HepG2 (cell line): ENCODE results near the gene GNG12. TPM values are rescaled to one million over a fixed set of nuclear protein-coding genes. Genes with fewer than 3 reads are reported as not detected.

Source experiments
- ATAC-seq: fragments of 200-7000 bp; cut with Tn5 transposase; 3 replicates; pipeline ENCODE4 v1.9.1; 2020; ENCODE audit warnings: mild to moderate bottlenecking, moderate library complexity
- BruUV-seq: library from RNA; stranded (reverse); fragments of 400-500 nt; replicated peaks from 2 replicates; lab custom pipeline; 2021; lab: Mats Ljungman, UMichigan
- CTCF ChIA-PET: fragments of 300-600 bp; formaldehyde crosslinking; extraction: SDS; loops from one replicate; lab custom pipeline; 2021; ENCODE audit warnings: low total read pairs, inconsistent platforms, low intra/inter-chr PET ratio; lab: Yijun Ruan, JAX
- POLR2A ChIA-PET: fragments of 350-600 bp; sonication (Branson Sonifier 250); formaldehyde crosslinking; loops from one replicate; lab custom pipeline; 2020; ENCODE audit warnings: antibody characterized with exemption, inconsistent platforms; lab: Yijun Ruan, JAX
- DNase-seq: peaks from one replicate; pipeline ENCODE4 v3.0.0-alpha.2; 2015; ENCODE audit warnings: low spot score
- FAIRE-seq: peaks from 3 replicates; lab custom pipeline; 2011; peaks lifted over from hg19 to GRCh38; lab: Jason Lieb, UNC
- H2AFZ ChIP-seq: one replicate; pipeline ENCODE4 v1.6.1; 2011; ENCODE audit warnings: low read length, inconsistent platforms
- H3K27ac ChIP-seq: fragments of 300-600 bp; 3 replicates; pipeline ENCODE4 v1.8.0; 2011; ENCODE audit warnings: mixed run types, mild to moderate bottlenecking, mixed read lengths, low read length, inconsistent platforms; ENCODE audit not compliant: insufficient read depth; ENCODE audit errors: extremely low read length
- H3K27me3 ChIP-seq, 2 experiments: fragments of 200-600 bp in 1 of 2; 2 replicates in 1 of 2; 3 replicates in 1 of 2; pipeline versions ENCODE4 v1.6.0 to v1.8.0; 2011; ENCODE audit warnings: low read length in 2 of 2, mild to moderate bottlenecking in 2 of 2, moderate library complexity in 2 of 2, inconsistent platforms in 1 of 2; ENCODE audit not compliant: insufficient read depth in 2 of 2, control insufficient read depth in 1 of 2
- H3K36me3 ChIP-seq, 2 experiments: fragments of 200-600 bp in 1 of 2; replicated peaks in 1 of 2; 2 replicates in 1 of 2; 3 replicates in 1 of 2; pipeline versions ENCODE4 v1.5.1 to v1.8.0; 2011; ENCODE audit warnings: low read length in 2 of 2, inconsistent platforms in 1 of 2; ENCODE audit not compliant: insufficient read depth in 2 of 2, control insufficient read depth in 1 of 2
- H3K4me1 ChIP-seq: 2 replicates; pipeline ENCODE4 v1.5.1; 2012; ENCODE audit warnings: low read length, inconsistent platforms; ENCODE audit not compliant: insufficient read depth
- H3K4me2 ChIP-seq: 2 replicates; pipeline ENCODE4 v1.6.0; 2011; ENCODE audit warnings: low read depth, low read length, inconsistent platforms
- H3K4me3 ChIP-seq, 3 experiments: fragments of 200-600 bp in 1 of 3; sonication (generic), shearing (Covaris generic) in 1 of 3; replicated peaks in 1 of 3; 2 replicates each; pipeline ENCODE4 v1.5.1; 2011 to 2016; ENCODE audit warnings: low read length in 3 of 3, inconsistent platforms in 2 of 3, low read depth in 2 of 3, mild to moderate bottlenecking in 2 of 3, control low read depth in 1 of 3, mixed read lengths in 1 of 3; ENCODE audit not compliant: insufficient read depth in 1 of 3
- H3K79me2 ChIP-seq: one replicate; pipeline ENCODE4 v1.6.1; 2011; ENCODE audit warnings: low read length, inconsistent platforms; ENCODE audit not compliant: insufficient read depth
- H3K9ac ChIP-seq: 2 replicates; pipeline ENCODE4 v1.6.0; 2011; ENCODE audit warnings: mild to moderate bottlenecking, low read depth, low read length, inconsistent platforms; ENCODE audit not compliant: insufficient read depth
- H3K9me3 ChIP-seq: 2 replicates; pipeline ENCODE4 v1.5.1; 2012; ENCODE audit warnings: mild to moderate bottlenecking, low read length
- H4K20me1 ChIP-seq: 2 replicates; pipeline ENCODE4 v1.6.0; 2011; ENCODE audit warnings: inconsistent platforms, mild to moderate bottlenecking, low read length, moderate library complexity; ENCODE audit not compliant: insufficient read depth
- HNRNPLL ChIP-seq: fragments of 200-400 bp; formaldehyde crosslinking; IDR thresholded peaks from 2 replicates; pipeline ENCODE4 v1.6.1; 2017; ENCODE audit warnings: mild to moderate bottlenecking, low read depth, low read length; ENCODE audit not compliant: poor library complexity, severe bottlenecking
- IRX3 ChIP-seq: sonication (generic); formaldehyde crosslinking; IDR thresholded peaks from 2 replicates; pipeline ENCODE4 v1.8.1; 2023; ENCODE audit warnings: mild to moderate bottlenecking, low read depth, missing genetic modification reagents, borderline replicate concordance
- NKX3-1 ChIP-seq: sonication (generic); formaldehyde crosslinking; IDR thresholded peaks from 2 replicates; pipeline ENCODE4 v1.5.0; 2020; ENCODE audit warnings: missing genetic modification reagents
- SNAI1 ChIP-seq: sonication (generic); formaldehyde crosslinking; IDR thresholded peaks from 2 replicates; pipeline ENCODE4 v1.5.0; 2020; ENCODE audit warnings: mild to moderate bottlenecking, missing genetic modification reagents, borderline replicate concordance
- THAP11 ChIP-seq: IDR thresholded peaks from 2 replicates; pipeline ENCODE4 v1.6.1; 2016; ENCODE audit warnings: missing biosample characterization, missing genetic modification reagents
- TRIM22 ChIP-seq: fragments of 450-650 bp; IDR thresholded peaks from 2 replicates; pipeline ENCODE4 v1.6.1; 2017
- YEATS2 ChIP-seq: sonication (generic); formaldehyde crosslinking; IDR thresholded peaks from 2 replicates; pipeline ENCODE4 v1.4.0; 2020; ENCODE audit warnings: missing genetic modification reagents, borderline replicate concordance
- WGBS: methylation state at CpG from one replicate; pipeline ENCODE4 v1.1.6; 2017; ENCODE audit warnings: low lambda C conversion rate; 5-methylcytosine and 5-hydroxymethylcytosine counted together
- in situ Hi-C: cut with HindIII; loops from 2 replicates; pipeline ENCODE4 v1.10.0; 2017; ENCODE audit warnings: low pct_unique_long_range_greater_than_20kb; ENCODE audit not compliant: extremely low pct_ligation_motif_present
- intact Hi-C: fragments of 100-400 bp; cut with micrococcal nuclease; formaldehyde crosslinking; loops from one replicate; pipeline ENCODE4 v1.10.0; 2022; ENCODE audit not compliant: unreplicated experiment
- polyA plus RNA-seq, 8 experiments: library from polyadenylated mRNA; depleted of rRNA in 3 of 8; stranded (reverse) in 7 of 8; unstranded in 1 of 8; fragments of >200 nt; fragmentation: Illumina TruSeq in 4 of 8; extraction: Trizol in 4 of 8; gene quantifications; 2 replicates each; pipeline versions ENCODE4 v1.2.1 to v1.2.3, GENCODE V29; 2011 to 2016; ENCODE audit warnings: low read depth in 4 of 8, missing spikeins in 1 of 8, mixed read lengths in 1 of 8; ENCODE audit not compliant: insufficient read depth in 1 of 8
- total RNA-seq, 5 experiments: library from RNA; depleted of rRNA; stranded (reverse); fragments of >200 nt; fragmentation: Illumina TruSeq; extraction: Trizol; gene quantifications; 2 replicates each; pipeline ENCODE4 v1.2.3, GENCODE V29; 2016; ENCODE audit warnings: low read depth in 1 of 5

GNG12 gene
- total and polyA plus RNA-seq, 2 of the 13 experiments (the other 11 are each of a cell fraction or from before 2014, with no cell fraction given), result 0.11 TPM

GRCh38 chr1:67773462-67773861 is 59.8 kb downstream of the GNG12 start:
- intact Hi-C loops, result no loop called here

GRCh38 chr1:67771749-67772148 is 61.5 kb downstream of the GNG12 start:
- H3K9ac ChIP-seq, result no peak overlapping the region
- BruUV-seq, result no TSS peak
- in situ Hi-C loops (no loop called here), intact Hi-C loops (loop anchor here (2.0 kb wide), 1 partner anchor 211 kb away; no protein-coding TSS in a partner anchor)
- H3K27ac ChIP-seq, result no peak overlapping the region
- DNase-seq, result no peak
- WGBS, result 0% methylated on average over 1 of the region's 1 CpG
- ChIA-PET CTCF (interaction anchor here (1.2 to 1.8 kb wide), 2 partner anchors 210 to 239 kb away, joined by 5 to 6 read pairs; no protein-coding TSS in a partner anchor), POLR2A (no interaction called here)
- H3K79me2 ChIP-seq, result no peaks in the 10 kb centered on the region
- H3K9me3 ChIP-seq, result no peaks in the 10 kb centered on the region
- ATAC-seq, result no peak
- TF ChIP-seq HNRNPLL, result no peak
- no peak for TF ChIP-seq TRIM22
- no peak for TF ChIP-seq NKX3-1 (CRISPR knock-in tag)
- TF ChIP-seq YEATS2 (CRISPR knock-in tag), result no peak
- TF ChIP-seq IRX3 (CRISPR knock-in tag), result no peak
- H3K4me1 ChIP-seq, result no peaks in the 10 kb centered on the region
- H3K4me2 ChIP-seq, result no peak overlapping the region
- no peaks in the 10 kb centered on the region for H4K20me1 ChIP-seq
- H2AFZ ChIP-seq, result no peak overlapping the region
- H3K27me3 ChIP-seq, result peaks cover 0 to 6% of the 10 kb centered on the region in 2 experiments; a peak in 1 of 5 replicates
- FAIRE-seq, result no peak
- H3K36me3 ChIP-seq, result no peaks in the 10 kb centered on the region
- H3K4me3 ChIP-seq, result no peak overlapping the region

More at GRCh38 chr1:67773462-67773861, 59.8 kb downstream of the GNG12 start:
- no peaks in the 10 kb centered on the region for H3K79me2 ChIP-seq
- POLR2A ChIA-PET, result no interaction called here
- H3K9me3 ChIP-seq, result no peaks in the 10 kb centered on the region
- H3K27ac ChIP-seq, result no peak overlapping the region
- ATAC-seq (no peak), FAIRE-seq (no peak), DNase-seq (no peak)
- CTCF ChIA-PET, result no interaction called here
- H2AFZ ChIP-seq, result no peak overlapping the region
- no peaks in the 10 kb centered on the region for H3K4me1 ChIP-seq
- no peak overlapping the region for H3K4me2 ChIP-seq
- peaks cover 0 to 6% of the 10 kb centered on the region in 2 experiments; a peak in 1 of 5 replicates for H3K27me3 ChIP-seq
- TF ChIP-seq SNAI1 (CRISPR knock-in tag) (no peak), THAP11 (CRISPR knock-in tag) (no peak)
- TF ChIP-seq, all 625 proteins: peak for 0
- H3K36me3 ChIP-seq, result no peaks in the 10 kb centered on the region
- WGBS, result 73% methylated on average over 4 of the region's 4 CpGs
- no peak overlapping the region for H3K9ac ChIP-seq
- BruUV-seq, result no TSS peak
- no peaks in the 10 kb centered on the region for H4K20me1 ChIP-seq
- no peak overlapping the region for H3K4me3 ChIP-seq
- in situ Hi-C loops, result no loop called here
